IPS DF 4.7 (cell line): ENCODE measurements around the gene MLX.
"Not testable (repeated sequence)": the region's sequence is repeated elsewhere in the genome, so short reads cannot be mapped to it uniquely, and the experiment has no call there.

Experiments
- DNase-seq: peaks from one replicate; pipeline ENCODE4 v3.0.0-alpha.2; 2013; ENCODE audit warnings: low spot score; ENCODE audit errors: extremely low read depth

The MLX gene

DNA sequence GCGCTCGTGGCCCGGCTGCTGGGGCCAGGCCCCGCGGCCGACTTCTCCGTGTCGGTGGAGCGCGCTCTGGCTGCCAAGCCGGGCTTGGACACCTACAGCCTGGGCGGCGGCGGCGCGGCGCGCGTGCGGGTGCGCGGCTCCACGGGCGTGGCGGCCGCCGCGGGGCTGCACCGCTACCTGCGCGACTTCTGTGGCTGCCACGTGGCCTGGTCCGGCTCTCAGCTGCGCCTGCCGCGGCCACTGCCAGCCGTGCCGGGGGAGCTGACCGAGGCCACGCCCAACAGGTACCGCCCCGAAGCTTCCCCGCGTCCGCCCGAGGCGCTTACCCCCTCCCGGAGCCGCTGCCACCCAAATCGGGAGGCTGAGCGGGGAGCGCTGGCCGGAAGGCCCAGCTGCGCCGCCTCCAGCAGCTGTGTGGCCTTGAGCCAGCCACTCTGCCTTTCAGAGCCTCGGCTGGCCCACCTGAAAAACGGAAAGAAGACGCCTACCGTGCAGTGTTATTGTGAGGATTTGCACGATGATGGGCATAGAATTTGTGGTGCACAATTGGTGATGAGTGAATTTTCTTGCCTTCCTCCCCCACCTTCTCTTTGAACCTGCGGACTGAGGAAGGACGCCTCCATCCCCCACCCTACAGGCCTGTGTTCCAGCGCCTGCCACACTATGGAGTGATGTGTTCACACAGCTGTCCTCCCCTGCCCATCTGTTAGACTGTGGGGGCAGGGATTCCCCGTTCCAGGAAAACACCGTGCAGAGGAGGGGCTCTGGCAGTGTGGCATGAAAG, 30.3 kb upstream of the MLX start:
- no peak for DNase-seq

DNA sequence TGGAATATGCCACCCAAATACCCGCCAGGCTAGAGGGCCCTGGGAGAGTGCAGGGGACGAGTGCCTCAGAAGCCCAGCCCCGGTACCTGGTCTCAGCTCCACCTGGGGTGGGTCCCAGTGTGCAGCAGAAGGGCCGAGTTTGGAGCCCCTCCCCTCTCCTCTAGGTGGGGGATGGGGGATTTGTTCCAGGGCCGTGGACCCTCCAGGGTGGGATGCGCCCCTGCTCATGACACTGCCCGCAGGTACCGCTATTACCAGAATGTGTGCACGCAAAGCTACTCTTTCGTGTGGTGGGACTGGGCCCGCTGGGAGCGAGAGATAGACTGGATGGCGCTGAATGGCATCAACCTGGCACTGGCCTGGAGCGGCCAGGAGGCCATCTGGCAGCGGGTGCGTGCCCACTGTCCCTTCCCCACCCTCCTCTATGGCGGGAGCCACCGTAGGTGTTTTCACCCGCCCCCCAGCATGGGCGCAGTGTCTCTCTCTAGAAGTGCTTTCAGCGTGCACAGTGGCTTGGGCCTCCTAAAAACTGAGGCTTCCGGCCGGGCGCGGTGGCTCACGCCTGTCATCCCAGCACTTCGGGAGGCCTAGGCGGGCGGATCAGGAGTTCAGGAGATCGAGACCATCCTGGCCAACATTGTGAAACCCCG, 29.6 kb upstream of the MLX start:
- DNase-seq: no peak

DNA sequence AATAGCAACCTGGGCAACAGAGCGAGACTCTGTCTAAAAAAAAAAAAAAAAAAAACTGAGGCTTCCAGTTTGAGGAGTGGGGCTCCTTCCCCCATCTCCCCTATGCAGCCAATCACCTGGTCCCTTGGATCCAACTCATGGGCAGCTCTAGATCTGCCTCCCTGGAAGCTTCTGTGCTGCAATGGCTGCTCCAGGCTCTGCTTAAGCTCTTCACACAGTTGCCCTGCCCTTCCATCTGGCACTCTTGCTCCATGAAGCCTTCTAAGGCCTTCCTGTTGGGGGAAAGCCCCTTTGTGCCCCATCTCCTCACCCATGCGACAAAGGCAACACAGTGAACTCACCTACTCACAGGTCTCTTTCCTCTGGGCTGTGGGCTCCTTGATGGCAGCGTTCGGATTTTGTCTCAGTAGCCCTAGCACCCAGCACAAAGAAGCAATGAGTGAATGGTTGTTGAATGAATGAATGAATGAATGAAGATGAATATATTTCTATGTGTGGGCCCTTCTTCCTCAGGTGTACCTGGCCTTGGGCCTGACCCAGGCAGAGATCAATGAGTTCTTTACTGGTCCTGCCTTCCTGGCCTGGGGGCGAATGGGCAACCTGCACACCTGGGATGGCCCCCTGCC, 29.0 kb upstream of the MLX start:
- DNase-seq: no peak

DNA sequence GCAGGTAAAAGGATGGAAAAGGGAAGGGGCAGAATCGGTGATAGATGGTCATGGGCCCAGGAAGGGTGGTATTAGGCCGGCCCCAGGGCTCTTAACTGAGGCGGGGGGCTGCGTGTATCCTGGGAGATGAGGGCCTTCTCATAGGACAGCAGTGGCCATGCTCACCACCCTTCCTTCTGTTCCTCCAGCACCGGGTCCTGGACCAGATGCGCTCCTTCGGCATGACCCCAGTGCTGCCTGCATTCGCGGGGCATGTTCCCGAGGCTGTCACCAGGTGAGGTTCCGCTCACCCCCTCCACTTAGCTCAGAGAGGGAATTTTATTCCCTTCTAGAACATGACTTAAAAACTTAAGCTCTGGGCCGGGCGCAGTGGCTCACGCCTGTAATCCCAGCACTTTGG, 28.4 kb upstream of the MLX start:
- DNase-seq: no peak

DNA sequence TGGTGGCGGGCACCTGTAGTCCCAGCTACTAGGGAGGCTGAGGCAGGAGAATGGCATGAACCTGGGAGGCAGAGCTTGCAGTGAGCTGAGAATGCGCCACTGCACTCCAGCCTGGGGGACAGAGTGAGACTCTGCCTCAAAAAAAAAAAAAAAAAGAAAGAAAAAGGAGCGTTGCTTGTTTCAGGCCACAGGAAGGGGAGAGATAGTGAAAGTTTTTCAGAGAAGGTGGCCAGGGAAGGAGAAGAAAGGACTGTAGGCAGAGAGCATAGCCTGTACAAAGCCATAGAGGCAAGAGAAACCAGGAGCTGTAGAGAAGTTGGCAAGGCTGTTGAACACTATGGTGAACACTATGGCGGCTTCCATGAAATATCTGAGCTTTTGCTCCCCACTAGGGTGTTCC, 26.3 kb upstream of the MLX start:
- not testable (repeated sequence) for DNase-seq

DNA sequence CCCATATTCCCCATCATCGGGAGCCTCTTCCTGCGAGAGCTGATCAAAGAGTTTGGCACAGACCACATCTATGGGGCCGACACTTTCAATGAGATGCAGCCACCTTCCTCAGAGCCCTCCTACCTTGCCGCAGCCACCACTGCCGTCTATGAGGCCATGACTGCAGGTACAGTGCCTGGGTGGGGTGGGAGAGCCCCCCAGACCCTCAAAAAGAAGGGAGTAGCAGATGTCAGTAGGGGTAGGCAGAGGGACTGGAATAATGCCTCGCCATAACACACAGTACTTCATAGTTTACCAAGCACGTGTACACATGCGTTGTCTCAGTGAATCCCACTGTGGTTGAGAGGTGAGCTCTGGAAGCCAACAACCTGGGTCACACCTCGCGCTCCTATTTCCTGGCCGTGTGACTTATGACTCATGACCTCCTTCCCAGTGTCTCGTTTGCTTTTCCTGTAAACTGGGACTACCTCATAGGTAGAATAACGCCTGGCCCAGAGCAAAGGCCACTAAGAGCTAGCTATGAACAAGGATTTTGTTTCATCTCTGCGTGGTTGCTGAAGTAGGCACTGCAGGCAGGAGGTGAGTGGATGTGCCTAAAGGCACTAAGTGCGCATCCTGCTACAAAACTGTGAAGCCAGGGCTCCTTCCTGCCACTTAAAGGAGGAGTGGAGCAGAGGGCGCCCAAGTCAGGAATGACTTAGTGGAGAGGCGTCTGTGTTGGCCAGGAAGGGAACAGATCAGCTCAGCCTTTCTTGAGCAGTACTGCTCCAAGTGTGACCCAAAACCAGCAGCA, 25.7 kb upstream of the MLX start:
- no peak for DNase-seq

DNA sequence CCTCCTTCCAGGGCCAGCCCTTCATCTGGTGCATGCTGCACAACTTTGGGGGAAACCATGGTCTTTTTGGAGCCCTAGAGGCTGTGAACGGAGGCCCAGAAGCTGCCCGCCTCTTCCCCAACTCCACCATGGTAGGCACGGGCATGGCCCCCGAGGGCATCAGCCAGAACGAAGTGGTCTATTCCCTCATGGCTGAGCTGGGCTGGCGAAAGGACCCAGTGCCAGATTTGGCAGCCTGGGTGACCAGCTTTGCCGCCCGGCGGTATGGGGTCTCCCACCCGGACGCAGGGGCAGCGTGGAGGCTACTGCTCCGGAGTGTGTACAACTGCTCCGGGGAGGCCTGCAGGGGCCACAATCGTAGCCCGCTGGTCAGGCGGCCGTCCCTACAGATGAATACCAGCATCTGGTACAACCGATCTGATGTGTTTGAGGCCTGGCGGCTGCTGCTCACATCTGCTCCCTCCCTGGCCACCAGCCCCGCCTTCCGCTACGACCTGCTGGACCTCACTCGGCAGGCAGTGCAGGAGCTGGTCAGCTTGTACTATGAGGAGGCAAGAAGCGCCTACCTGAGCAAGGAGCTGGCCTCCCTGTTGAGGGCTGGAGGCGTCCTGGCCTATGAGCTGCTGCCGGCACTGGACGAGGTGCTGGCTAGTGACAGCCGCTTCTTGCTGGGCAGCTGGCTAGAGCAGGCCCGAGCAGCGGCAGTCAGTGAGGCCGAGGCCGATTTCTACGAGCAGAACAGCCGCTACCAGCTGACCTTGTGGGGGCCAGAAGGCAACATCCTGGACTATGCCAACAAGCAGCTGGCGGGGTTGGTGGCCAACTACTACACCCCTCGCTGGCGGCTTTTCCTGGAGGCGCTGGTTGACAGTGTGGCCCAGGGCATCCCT, 23.5 kb upstream of the MLX start:
- no peak for DNase-seq

DNA sequence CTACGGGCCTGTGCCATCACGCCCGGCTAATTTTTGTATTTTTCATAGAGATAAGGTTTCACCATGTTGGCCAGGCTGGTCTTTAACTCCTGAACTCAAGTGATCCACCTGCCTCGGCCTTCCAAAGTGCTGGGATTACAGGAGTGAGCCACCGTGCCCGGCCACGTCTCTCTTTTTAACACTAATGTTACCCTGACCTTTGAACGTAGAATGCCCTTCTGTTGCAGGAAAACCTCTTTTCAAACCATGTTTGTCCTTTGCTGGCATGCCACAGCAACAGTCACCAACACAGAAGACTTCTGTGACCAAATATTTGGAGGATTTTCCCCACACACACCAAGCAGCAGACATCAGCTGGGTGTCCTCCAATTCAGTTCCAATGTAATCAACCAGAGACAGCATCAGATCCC, 22.0 kb upstream of the MLX start:
- DNase-seq: no peak

DNA sequence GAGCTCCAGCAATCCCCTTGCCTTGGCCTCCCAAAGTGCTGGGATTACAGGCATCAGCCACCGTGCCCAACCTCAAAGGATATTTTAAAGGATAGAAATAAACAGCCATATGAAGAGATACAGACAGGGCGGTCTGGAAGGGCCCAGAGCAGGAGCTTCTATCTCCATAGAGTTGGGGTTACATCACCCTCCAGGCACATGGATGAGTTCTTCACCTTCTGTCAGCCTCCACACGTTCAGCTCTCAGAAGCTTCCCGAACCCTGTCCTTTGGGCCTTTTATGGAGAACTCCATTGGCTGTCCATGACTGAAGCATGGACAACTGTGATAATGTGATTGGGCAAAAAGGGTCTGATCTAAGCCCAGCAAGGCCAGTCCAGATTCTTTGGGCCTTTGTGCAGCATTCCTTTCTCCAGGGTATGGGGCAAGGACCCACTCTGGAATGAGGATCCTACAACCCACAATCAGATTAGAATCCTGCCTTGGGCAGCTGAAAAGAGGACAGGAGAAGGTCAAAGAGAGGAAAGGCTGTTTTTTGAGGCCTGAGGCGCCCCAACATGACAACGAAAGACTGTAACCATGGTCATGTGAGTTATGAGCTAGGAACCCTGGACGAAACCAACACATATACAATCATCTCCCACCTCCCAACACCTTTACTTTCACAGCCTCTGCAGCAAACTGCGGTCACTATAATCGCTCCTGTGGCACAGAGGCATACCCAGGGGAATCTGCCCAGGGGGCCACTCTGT, 21.0 kb upstream of the MLX start:
- DNase-seq: not testable (repeated sequence)

DNA sequence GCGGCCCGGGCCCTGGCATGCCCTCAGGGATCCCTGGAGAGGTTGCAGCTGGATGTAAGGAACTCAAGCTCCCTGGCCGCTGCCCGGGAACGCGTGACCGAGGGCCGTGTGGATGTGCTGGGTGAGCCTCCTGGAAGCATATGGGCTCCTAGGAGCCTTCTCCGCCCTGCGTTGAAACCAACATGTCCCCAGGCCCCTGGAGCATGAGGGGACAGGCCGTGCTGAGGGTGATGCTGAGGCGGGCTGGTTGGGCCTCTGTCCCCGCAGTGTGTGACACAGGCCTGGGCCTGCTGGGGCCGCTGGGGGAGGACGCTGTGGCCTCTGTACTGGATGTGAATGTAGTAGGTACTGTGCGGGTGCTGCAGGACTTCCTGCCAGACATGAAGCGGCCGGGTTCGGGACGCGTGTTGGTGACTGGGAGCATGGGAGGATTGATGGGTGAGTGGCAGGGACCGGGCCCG, 19.9 kb upstream of the MLX start:
- DNase-seq: no peak

DNA sequence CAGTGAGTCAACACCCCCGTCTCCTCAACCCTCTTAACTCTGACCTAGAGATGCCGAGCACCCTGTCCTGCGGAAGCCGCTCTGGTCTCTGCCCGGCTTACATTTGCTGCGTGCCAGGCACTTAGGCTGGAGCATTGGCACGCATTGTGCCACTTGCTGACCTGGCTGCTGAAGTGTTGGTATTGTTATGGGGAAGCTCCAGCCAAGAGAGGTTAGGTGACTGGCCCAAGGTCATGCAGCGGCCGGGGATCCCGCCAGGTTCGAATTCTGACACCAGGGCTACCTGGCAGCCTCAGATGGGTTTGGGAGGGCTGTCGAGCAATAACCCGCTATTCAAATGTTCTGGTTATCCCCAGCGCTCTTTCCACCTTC, 19.2 kb upstream of the MLX start:
- DNase-seq: no peak

DNA sequence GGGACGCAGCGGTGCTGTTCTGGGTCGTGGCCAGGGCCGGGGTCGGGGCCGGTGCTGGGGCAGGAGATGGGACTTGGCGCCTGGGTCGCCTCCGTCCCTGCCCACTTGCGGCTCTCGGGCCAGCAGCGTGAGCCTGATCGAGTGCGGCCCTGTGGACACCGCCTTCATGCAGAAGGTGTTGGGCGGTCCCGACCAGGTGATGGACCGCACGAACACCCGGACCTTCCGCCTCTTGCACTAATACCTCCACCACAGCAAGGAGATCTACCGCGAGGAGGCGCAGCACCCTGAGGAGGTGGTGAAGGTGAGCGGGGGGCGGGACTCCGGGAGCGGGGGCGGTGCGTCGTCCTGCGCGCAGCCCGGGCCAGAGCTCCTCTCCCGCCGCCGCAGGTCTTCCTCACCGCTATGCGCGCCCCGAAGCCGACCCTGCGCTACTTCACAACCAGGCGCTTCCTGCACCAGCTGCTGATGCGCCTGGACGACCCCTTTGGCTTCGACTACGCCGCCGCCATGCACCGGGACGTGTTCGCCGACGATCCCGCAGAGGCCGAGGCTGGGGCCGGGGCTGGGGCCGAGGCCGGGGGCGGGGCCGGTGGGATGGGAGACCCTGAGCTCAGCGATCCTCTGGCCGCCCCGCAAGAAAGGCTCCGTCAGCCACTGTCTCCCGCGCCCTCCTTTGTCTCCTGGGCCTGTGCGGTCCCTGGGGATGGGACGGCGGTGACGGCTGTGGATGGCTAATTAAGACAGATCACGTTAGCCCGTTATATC, 18.6 kb upstream of the MLX start:
- no peak for DNase-seq

DNA sequence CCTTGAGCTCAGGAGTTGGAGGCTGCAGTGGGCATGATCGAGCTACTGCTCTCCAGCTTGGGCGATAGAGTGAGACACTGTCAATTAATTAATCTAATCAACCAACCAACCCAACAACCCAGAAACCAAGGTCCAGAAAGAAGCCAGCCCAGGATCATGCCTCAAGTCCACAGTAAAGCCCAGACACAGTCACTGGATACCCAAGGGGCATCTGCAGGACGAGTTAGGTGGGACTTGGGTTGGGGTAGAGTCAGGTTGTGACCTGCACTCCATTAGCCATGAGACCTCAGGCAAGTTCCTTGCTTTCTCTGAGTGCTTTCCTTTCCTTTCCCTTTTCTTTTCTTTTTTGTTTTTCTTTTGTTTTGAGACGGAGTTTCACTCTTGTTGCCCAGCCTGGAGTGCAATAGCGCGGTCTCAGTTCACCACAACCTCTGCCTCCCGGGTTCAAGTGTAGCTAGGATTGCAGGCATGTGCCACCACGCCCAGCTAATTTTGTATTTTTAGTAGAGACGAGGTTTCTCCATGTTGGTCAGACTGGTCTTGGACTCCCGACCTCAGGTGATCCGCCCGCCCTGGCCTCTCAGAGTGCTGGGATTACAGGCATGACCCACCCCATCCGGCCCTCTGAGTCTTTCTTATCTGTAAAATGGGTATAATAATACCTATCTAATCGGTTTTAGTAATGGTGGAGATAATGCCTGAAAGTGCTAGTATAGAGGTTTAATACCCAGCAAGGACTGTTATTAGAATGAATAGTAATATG, 17.7 kb upstream of the MLX start:
- no peak for DNase-seq

DNA sequence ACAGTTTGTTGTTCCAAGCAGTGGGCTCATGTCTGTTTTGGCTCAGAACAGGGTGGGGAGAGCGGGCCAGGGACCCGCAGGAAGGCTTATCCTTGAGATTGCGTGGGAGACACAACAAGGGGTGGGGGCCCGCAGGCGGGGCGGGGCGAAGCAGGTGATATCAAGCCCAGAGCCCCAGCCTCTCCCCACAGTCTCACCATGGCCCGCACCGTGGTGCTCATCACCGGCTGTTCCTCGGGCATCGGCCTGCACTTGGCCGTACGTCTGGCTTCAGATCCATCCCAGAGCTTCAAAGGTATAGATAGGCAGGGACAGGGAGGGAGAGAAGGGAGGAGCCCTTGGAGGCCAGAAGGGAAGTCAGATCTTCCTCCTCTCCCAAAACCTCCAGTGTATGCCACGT, 14.2 kb upstream of the MLX start, which contains the start of gene HSD17B1:
HSD17B1 (plus strand) TSS at position 188 of the 400 bp plus-strand sequence; CDS start at position 199, 11 bp downstream.
- DNase-seq: not testable (repeated sequence)

DNA sequence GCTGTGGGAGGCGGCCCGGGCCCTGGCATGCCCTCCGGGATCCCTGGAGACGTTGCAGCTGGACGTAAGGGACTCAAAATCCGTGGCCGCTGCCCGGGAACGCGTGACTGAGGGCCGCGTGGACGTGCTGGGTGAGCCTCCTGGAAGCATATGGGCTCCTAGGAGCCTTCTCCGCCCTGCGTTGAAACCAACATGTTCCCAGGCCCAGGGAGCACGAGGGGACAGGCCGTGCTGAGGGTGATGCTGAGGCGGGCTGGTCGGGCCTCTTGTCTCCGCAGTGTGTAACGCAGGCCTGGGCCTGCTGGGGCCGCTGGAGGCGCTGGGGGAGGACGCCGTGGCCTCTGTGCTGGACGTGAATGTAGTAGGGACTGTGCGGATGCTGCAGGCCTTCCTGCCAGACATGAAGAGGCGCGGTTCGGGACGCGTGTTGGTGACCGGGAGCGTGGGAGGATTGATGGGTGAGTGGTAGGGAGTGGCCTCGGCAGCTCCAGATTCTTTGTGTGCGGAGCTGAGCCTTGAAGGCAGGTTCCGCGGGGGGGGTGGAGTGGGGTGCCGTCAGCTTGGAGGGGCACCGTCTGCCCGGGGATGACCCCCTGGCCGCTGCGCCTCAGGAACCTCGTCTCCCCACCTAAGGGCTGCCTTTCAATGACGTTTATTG, 13.6 kb upstream of the MLX start:
- DNase-seq: no peak

DNA sequence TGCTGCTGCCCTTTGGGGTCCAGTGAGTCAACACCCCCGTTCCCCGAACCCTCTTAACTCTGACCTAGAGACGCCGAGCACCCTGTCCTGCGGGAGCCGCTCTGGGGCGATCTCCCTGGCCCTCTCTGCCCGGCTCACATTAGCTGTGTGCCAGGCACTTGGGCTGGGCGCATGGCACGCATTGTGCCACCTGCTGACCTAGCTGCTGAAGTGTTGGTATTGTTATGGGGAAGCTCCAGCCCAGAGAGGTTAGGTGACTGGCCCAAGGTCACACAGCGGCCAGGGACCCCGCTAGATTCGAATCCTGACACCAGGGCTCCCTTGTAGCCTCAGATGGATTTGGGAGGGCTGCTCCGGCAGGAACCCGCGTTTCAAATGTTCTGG, 13.0 kb upstream of the MLX start:
- no peak for DNase-seq

DNA sequence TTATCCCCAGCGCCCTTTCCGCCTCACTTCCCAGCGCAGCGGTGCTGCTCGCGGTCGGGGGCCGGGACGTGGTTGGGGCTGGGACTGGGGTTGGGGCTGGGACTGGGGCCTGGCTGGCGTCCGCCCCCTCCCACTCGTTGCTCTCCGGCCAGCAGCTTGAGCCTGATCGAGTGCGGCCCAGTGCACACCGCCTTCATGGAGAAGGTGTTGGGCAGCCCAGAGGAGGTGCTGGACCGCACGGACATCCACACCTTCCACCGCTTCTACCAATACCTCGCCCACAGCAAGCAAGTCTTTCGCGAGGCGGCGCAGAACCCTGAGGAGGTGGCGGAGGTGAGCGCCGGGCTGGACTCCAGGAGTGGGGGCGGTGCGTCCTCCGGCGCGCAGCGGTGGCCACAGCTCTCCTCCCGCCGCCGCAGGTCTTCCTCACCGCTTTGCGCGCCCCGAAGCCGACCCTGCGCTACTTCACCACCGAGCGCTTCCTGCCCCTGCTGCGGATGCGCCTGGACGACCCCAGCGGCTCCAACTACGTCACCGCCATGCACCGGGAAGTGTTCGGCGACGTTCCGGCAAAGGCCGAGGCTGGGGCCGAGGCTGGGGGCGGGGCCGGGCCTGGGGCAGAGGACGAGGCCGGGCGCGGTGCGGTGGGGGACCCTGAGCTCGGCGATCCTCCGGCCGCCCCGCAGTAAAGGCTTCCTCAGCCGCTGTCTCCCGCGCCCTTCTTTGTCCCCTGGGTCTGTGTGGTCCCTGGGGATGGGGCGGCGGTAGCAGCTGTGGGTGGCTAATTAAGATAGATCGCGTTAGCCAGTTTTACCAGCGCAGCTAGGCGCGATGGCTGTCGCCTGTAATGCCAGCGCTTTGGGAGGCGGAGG, 12.4 kb upstream of the MLX start:
- DNase-seq: no peak
